Neural cell (in vitro differentiated cells): Measurements from ENCODE around the gene PPM1H. TPM values are rescaled to one million over a fixed set of nuclear protein-coding genes. Genes with fewer than 3 reads are reported as not detected.

Experiments used
- H2AFZ ChIP-seq: fragments of 200-600, 300-800 bp; sonication (generic), shearing (Covaris generic); 2 replicates; pipeline ENCODE4 v1.6.0; 2014; ENCODE audit warnings: low read depth, mild to moderate bottlenecking, antibody characterized with exemption, low read length, moderate library complexity
- H3F3A ChIP-seq: fragments of 200-600 bp; shearing (Covaris generic); 2 replicates; pipeline ENCODE4 v1.6.1; 2016; ENCODE audit warnings: mild to moderate bottlenecking, moderate library complexity, mixed read lengths, antibody characterized with exemption, low read length; ENCODE audit not compliant: insufficient read depth, poor library complexity, severe bottlenecking
- H3K27ac ChIP-seq: fragments of 200-600, 300-800 bp; sonication (generic), shearing (Covaris generic); 2 replicates; pipeline ENCODE4 v1.5.1; 2014; ENCODE audit warnings: mild to moderate bottlenecking, low read length, moderate library complexity
- H3K27me3 ChIP-seq: fragments of 300-800, 200-600 bp; sonication (generic), shearing (Covaris generic); 2 replicates; pipeline ENCODE4 v1.6.0; 2014; ENCODE audit warnings: mild to moderate bottlenecking, low read depth, low read length, moderate library complexity; ENCODE audit not compliant: insufficient read depth
- H3K36me3 ChIP-seq: fragments of 300-800, 200-600 bp; sonication (generic), shearing (Covaris generic); 2 replicates; pipeline ENCODE4 v1.5.1; 2014; ENCODE audit warnings: mild to moderate bottlenecking, antibody characterized with exemption, low read length, moderate library complexity; ENCODE audit not compliant: insufficient read depth
- H3K4me2 ChIP-seq: fragments of 300-800, 200-600 bp; sonication (generic), shearing (Covaris generic); 2 replicates; pipeline ENCODE4 v1.6.0; 2014; ENCODE audit warnings: mild to moderate bottlenecking, low read length
- H3K4me3 ChIP-seq: fragments of 300-800, 200-600 bp; sonication (generic), shearing (Covaris generic); 2 replicates; pipeline ENCODE4 v1.5.1; 2014; ENCODE audit warnings: mild to moderate bottlenecking, low read length, moderate library complexity
- H3K79me2 ChIP-seq: fragments of 200-600 bp; shearing (Covaris generic); replicated peaks from 2 replicates; pipeline ENCODE4 v1.6.0; 2014; ENCODE audit warnings: mild to moderate bottlenecking, low read length, moderate library complexity; ENCODE audit not compliant: insufficient read depth
- H3K9ac ChIP-seq: fragments of 300-800, 200-600 bp; sonication (generic), shearing (Covaris generic); 2 replicates; pipeline ENCODE4 v1.6.1; 2016; ENCODE audit warnings: mild to moderate bottlenecking, low read length, mixed read lengths
- H3K9me2 ChIP-seq: fragments of 200-600 bp; shearing (Covaris generic); 2 replicates; pipeline ENCODE4 v1.6.1; 2016; ENCODE audit warnings: mild to moderate bottlenecking, low read length, mixed read lengths; ENCODE audit not compliant: insufficient read depth
- H3K9me3 ChIP-seq: fragments of 200-600, 300-800 bp; sonication (generic), shearing (Covaris generic); 2 replicates; pipeline ENCODE4 v1.6.1; 2016; ENCODE audit warnings: mild to moderate bottlenecking, mixed run types, low read length, moderate library complexity, mixed read lengths
- H4K20me1 ChIP-seq: fragments of 200-600 bp; shearing (Covaris generic); 2 replicates; pipeline ENCODE4 v1.6.1; 2016; ENCODE audit warnings: mild to moderate bottlenecking, mixed run types; ENCODE audit not compliant: insufficient read depth
- EP300 ChIP-seq: fragments of 450-650 bp; conservative IDR thresholded peaks from 2 replicates; pipeline ENCODE4 v1.6.1; 2014; ENCODE audit warnings: antibody characterized with exemption, mild to moderate bottlenecking, moderate library complexity; ENCODE audit not compliant: poor library complexity, severe bottlenecking
- EZH2 ChIP-seq: fragments of 200-600, 300-800 bp; shearing (Covaris generic), sonication (generic); IDR thresholded peaks from 2 replicates; pipeline ENCODE4 v1.6.1; 2014; ENCODE audit warnings: antibody characterized with exemption, low read length, borderline replicate concordance, mild to moderate bottlenecking; ENCODE audit not compliant: insufficient read depth, poor library complexity, severe bottlenecking
- MXI1 ChIP-seq: fragments of 450-650 bp; conservative IDR thresholded peaks from 2 replicates; pipeline ENCODE4 v1.6.1; 2014; ENCODE audit warnings: antibody characterized with exemption, mild to moderate bottlenecking; ENCODE audit not compliant: poor library complexity, severe bottlenecking
- POLR2AphosphoS5 ChIP-seq: IDR thresholded peaks from 2 replicates; pipeline ENCODE4 v1.6.1; 2012
- RAD21 ChIP-seq: fragments of 450-650 bp; conservative IDR thresholded peaks from 2 replicates; pipeline ENCODE4 v1.6.1; 2014; ENCODE audit warnings: antibody characterized with exemption, mild to moderate bottlenecking, moderate library complexity
- REST ChIP-seq: IDR thresholded peaks from 2 replicates; pipeline ENCODE4 v1.6.1; 2012; ENCODE audit warnings: borderline replicate concordance
- SMC3 ChIP-seq: fragments of 450-650 bp; conservative IDR thresholded peaks from 2 replicates; pipeline ENCODE4 v1.6.1; 2014; ENCODE audit warnings: antibody characterized with exemption, mild to moderate bottlenecking, moderate library complexity; ENCODE audit not compliant: poor library complexity
- TAF1 ChIP-seq: IDR thresholded peaks from 2 replicates; pipeline ENCODE4 v1.6.1; 2012; ENCODE audit warnings: low read depth
- polyA plus RNA-seq: library from polyadenylated mRNA; depleted of rRNA; stranded (reverse); fragments of >200 nt; gene quantifications from 2 replicates; pipeline ENCODE4 v1.2.3, GENCODE V29; 2014
- TF ChIP-seq, protein P1 (sequence below): fragments of 450-650 bp; IDR thresholded peaks from 2 replicates; pipeline ENCODE4 v1.5.1; 2014; ENCODE audit warnings: antibody characterized with exemption, mild to moderate bottlenecking, moderate library complexity; ENCODE audit not compliant: poor library complexity, severe bottlenecking

The PPM1H gene
- polyA plus RNA-seq, 1 donor from 2014 or later, result 3.9 TPM

- no peaks in the 10 kb centered on the region for H3K9me3 ChIP-seq
- H3K36me3 ChIP-seq, result no peaks in the 10 kb centered on the region
- H3K9ac ChIP-seq, result no peak overlapping the region
- no peak overlapping the region for H2AFZ ChIP-seq
- no peaks in the 10 kb centered on the region for H3K79me2 ChIP-seq
- no peak overlapping the region for H3K4me3 ChIP-seq
- H3K27me3 ChIP-seq, result no peaks in the 10 kb centered on the region
- H3K27ac ChIP-seq, result no peak overlapping the region
- no peaks in the 10 kb centered on the region for H3F3A ChIP-seq
- H3K4me2 ChIP-seq, result no peak overlapping the region
- H4K20me1 ChIP-seq, result no peaks in the 10 kb centered on the region
- TF ChIP-seq REST (no peak), TAF1 (no peak), RAD21 (no peak), POLR2AphosphoS5 (no peak), SMC3 (no peak), EP300 (no peak), MXI1 (no peak), EZH2 (no peak)
- TF ChIP-seq, protein P1, sequence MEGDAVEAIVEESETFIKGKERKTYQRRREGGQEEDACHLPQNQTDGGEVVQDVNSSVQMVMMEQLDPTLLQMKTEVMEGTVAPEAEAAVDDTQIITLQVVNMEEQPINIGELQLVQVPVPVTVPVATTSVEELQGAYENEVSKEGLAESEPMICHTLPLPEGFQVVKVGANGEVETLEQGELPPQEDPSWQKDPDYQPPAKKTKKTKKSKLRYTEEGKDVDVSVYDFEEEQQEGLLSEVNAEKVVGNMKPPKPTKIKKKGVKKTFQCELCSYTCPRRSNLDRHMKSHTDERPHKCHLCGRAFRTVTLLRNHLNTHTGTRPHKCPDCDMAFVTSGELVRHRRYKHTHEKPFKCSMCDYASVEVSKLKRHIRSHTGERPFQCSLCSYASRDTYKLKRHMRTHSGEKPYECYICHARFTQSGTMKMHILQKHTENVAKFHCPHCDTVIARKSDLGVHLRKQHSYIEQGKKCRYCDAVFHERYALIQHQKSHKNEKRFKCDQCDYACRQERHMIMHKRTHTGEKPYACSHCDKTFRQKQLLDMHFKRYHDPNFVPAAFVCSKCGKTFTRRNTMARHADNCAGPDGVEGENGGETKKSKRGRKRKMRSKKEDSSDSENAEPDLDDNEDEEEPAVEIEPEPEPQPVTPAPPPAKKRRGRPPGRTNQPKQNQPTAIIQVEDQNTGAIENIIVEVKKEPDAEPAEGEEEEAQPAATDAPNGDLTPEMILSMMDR, result no peak
- H3K9me2 ChIP-seq, result no peaks in the 10 kb centered on the region
Observed at GRCh38 chr12:62916632-62917425, 18.1 kb downstream of the PPM1H start.

DNA sequence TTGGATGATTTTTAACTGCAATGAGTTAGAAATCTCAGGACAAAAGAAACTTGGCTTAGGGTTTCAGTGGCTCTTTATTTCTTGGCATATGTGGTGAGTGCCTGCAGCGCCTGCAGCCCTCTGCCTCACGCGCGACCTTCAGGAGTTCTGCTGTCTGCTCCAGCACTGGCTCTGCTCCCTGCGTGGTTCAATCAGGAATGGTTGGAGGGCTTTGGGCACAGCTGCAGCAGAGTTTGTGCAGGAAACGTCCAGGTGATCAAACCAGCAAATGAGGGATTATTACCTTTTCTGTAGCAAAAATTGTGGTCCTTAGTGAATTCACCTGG is 19.8 kb downstream of the PPM1H start:
- Histone ChIP-seq H3F3A (no peaks in the 10 kb centered on the region), H3K9me2 (no peaks in the 10 kb centered on the region), H2AFZ (no peak overlapping the region), H3K9ac (no peak overlapping the region), H4K20me1 (no peaks in the 10 kb centered on the region), H3K4me3 (no peak overlapping the region), H3K79me2 (no peaks in the 10 kb centered on the region), H3K9me3 (no peaks in the 10 kb centered on the region), H3K4me2 (no peak overlapping the region), H3K36me3 (no peaks in the 10 kb centered on the region), H3K27ac (no peak overlapping the region), H3K27me3 (no peaks in the 10 kb centered on the region)
- TF ChIP-seq MXI1 (no peak), TAF1 (no peak), EZH2 (no peak), RAD21 (no peak), REST (no peak), EP300 (no peak), POLR2AphosphoS5 (no peak), SMC3 (no peak)
- TF ChIP-seq, protein P1, result no peak
